Skeletal muscle cell (primary cell): Measurements from ENCODE around the gene PLCXD3.
"Not testable (repeated sequence)": the region's sequence is repeated elsewhere in the genome, so short reads cannot be mapped to it uniquely, and the experiment has no call there.

ENCODE experiments used
- DNase-seq: peaks from one replicate; pipeline ENCODE4 v3.0.0-alpha.2; 2010; ENCODE audit warnings: low read depth
- H3K4me3 ChIP-seq: 2 replicates; pipeline ENCODE4 v1.5.1; 2011; ENCODE audit warnings: low read depth, mild to moderate bottlenecking, control low read depth, low read length, moderate library complexity

PLCXD3 gene

DNA sequence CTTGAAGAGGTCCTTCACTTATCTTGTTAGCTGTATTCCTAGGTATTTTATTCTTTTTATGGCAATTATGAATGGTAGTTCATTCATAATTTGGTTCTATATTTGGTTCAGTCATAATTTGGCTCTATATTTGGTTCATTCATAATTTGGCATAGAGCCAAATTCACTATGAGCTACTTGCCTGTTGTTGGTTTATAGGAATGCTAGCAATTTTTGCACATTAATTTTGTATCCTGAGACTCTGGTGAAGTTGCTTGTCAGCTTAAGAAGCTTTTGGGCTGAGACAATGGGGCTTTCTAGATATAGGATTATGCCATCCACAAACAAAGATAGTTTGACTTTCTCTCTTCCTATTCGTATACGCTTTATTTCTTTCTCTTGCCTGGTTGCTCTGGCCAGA is 142.2 kb downstream of the PLCXD3 start:
- no peak overlapping the region for H3K4me3 ChIP-seq
- DNase-seq, result no peak

DNA sequence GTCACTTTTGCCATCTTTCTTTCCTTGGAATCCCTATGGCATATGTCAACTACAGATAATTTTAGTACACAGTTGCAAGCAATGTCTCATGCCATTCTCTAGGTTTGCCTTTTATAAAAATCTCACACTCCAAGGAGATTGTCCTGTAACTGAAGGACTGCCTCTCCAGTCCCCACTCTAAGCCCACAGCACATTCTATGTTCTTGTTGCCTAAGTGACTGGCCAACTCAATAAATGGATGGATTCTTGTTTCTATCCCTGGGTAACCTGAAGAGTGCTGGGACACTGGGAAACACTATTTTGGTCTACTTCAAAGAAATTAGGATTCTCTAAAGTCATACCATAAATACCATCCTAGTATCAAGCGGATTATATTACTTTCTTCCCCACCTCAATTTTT is 145.0 kb downstream of the PLCXD3 start:
- no peak overlapping the region for H3K4me3 ChIP-seq
- DNase-seq, result no peak

- no peak overlapping the region for H3K4me3 ChIP-seq
- no peak for DNase-seq
These were observed 146.1 kb downstream of the PLCXD3 start for GRCh38 chr5:41364346-41364745.

DNA sequence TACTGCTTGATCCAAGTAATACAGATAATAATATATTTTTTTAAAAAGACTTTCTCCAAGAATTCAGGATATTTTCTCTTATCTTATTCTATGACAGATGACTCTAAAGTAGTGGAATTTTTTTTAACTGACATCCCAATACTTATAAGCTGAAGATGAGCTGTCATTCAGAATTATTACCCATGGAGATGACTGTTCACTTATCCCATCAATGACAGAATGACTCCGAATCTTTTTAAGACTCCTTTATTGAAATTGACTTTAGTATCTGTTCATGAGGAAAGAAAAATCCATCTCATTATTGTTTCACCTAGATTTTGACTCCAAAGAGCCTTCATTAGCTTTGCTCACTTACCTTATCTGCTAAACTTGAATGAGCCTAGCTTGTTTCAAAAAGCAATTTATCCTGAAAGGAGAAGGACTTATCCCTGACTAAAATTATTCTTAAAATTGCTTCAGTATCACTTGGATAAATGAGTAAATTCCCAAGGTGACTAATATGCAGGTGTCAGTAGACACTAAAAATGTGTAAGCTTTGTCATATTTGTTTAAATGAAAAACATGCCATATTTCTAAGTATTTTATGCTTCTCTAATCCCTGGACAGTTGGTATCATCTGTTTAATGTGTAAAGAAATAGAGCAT is 146.9 kb downstream of the PLCXD3 start:
- no peak overlapping the region for H3K4me3 ChIP-seq

GRCh38 chr5:41356786-41357185 is 153.6 kb downstream of the PLCXD3 start:
- no peak for DNase-seq
- H3K4me3 ChIP-seq, result no peak overlapping the region

More for the DNA sequence above, 146.9 kb downstream of the PLCXD3 start:
- DNase-seq, result no peak

GRCh38 chr5:41349846-41350245 is 160.6 kb downstream of the PLCXD3 start:
- no peak for DNase-seq
- H3K4me3 ChIP-seq, result no peak overlapping the region

DNA sequence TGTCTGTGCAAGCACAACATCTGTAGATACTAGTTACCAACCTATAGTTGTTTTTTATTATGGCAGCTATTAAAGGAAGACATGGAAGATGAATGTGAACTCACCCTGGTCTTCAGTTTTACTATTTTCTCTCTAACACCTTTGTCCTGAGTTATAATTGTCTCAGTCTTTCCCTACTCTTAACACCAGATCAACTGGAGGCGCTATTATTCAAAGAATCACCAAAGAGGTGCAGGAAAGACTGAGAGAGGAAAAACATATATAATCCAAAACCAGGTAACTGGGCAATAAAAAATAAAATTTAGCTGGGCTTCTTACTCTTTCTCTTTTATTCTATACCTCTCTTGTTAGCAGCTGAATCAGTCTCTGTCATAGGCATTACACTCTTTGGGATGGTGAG is 162.8 kb downstream of the PLCXD3 start:
- no peak overlapping the region for H3K4me3 ChIP-seq
- DNase-seq, result no peak

DNA sequence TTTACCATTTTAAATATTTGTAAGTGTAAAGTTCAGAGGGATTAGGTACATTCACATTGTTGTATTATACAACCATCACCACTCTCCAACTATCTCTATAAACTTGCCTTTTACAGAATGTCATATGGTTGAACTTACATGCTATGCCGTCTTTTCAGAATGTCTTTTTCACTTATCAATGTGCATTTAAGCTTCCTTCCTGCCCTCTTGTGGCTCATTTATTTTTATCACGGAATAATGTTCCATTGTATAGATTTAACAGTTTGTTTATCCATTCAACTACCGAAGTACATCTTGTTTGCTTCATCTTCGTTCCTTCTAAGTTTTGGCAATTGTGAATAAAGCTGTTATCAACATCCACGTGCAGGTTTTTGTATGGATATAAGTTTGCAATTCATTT is 163.8 kb downstream of the PLCXD3 start:
- H3K4me3 ChIP-seq, result no peak overlapping the region
- DNase-seq, result no peak

GRCh38 chr5:41345295-41345694 is 165.1 kb downstream of the PLCXD3 start:
- no peak overlapping the region for H3K4me3 ChIP-seq
- no peak for DNase-seq

DNA sequence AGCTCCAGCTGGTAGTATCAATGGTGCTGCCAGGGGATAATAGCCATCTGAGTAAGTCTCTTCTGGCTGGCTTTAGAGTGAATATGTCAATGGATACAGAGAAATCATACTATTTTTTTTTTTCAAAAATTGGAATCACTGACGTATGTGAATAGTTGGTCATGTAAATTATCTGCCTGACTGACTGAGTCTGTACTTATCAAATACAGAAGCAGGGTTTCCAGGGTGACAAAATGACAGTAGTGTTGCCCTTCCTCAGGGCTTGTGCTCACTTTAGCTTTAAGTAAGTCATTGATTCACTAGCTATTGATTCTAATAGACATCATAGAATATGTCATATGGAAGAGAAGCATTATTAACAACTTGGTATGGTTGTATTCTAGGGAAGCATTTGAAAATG is 171.1 kb downstream of the PLCXD3 start:
- DNase-seq, result no peak
- no peak overlapping the region for H3K4me3 ChIP-seq

DNA sequence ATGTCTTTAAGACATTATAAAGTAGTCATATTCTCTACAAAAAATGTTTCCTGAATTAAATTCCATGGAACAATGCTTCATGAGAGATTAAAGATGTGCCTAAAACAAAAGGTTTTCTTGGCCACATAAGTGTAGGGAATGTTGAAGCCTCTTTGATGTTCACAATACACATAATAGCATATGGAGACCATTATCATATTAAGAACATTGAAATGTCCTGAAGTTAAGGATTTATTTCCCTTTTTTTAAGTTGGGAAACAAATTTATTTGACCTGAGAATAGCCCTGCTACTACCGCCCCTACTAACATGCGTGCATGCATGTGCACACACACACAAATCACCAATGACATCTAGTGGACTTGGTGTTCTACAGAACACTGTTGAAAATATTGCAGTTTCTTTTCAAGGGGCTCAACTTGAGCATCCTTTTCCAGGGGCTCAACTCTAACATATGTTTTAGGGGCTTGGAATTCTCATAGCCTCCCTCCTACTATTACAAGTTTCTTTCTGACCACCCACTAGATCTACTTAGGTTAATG is 172.2 kb downstream of the PLCXD3 start:
- no peak for DNase-seq
- H3K4me3 ChIP-seq, result no peak overlapping the region

- H3K4me3 ChIP-seq, result no peak overlapping the region
- no peak for DNase-seq
These were observed 172.7 kb downstream of the PLCXD3 start for GRCh38 chr5:41337724-41338123.

- DNase-seq, result no peak
- H3K4me3 ChIP-seq, result no peak overlapping the region
These were observed 173.2 kb downstream of the PLCXD3 start for GRCh38 chr5:41337216-41337615.

DNA sequence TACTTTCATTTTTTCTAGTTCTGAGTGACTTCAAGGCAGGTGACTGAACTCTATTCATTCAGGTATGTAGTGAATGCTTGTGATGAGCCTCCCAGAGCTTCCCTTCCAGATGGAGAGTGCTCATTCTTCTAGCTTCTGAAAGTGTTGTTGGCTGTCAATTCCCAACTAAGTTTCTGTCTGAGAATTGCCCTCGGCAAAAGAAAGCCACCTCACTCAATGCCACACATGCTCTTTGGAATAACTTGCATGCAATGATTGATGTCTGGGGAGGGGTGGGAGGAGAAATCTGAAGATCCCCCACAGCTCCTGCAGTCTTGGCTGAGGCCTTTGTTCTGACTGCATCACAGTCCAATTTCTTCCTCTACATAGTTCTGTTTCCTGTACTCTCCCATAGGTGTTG is 173.9 kb downstream of the PLCXD3 start:
- no peak overlapping the region for H3K4me3 ChIP-seq
- no peak for DNase-seq

GRCh38 chr5:41335596-41336181 is 174.7 kb downstream of the PLCXD3 start:
- no peak for DNase-seq
- no peak overlapping the region for H3K4me3 ChIP-seq

- DNase-seq, result no peak
These were observed 175.6 kb downstream of the PLCXD3 start for GRCh38 chr5:41334758-41335157.

GRCh38 chr5:41334221-41334620 is 176.2 kb downstream of the PLCXD3 start:
- DNase-seq, result no peak
- H3K4me3 ChIP-seq, result no peak overlapping the region

More at GRCh38 chr5:41334758-41335157, 175.6 kb downstream of the PLCXD3 start:
- H3K4me3 ChIP-seq, result no peak overlapping the region

- no peak overlapping the region for H3K4me3 ChIP-seq
- DNase-seq, result no peak
These were observed 185.3 kb downstream of the PLCXD3 start for GRCh38 chr5:41325074-41325473.

DNA sequence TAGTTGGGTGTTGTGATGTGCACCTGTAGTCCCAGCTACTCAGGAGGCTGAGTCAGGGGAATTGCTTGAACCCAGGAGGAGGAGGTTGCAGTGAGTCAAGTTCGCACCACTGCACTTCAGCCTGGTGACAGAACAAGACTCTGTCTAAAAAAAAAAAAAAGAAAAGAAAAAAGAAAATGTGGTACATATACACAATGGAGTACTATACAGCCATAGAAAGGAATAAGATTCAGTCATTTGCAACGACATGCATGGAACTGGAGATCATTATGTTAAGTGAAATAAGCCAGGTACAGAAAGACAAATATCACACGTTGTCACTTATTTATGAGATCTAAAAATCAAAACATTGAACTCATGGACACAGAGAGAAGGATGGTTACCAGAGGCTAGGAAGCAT is 187.6 kb downstream of the PLCXD3 start:
- not testable (repeated sequence) for DNase-seq, H3K4me3 ChIP-seq

- no peak overlapping the region for H3K4me3 ChIP-seq
- no peak for DNase-seq
These were observed 197.8 kb downstream of the PLCXD3 start for GRCh38 chr5:41312478-41313060.

DNA sequence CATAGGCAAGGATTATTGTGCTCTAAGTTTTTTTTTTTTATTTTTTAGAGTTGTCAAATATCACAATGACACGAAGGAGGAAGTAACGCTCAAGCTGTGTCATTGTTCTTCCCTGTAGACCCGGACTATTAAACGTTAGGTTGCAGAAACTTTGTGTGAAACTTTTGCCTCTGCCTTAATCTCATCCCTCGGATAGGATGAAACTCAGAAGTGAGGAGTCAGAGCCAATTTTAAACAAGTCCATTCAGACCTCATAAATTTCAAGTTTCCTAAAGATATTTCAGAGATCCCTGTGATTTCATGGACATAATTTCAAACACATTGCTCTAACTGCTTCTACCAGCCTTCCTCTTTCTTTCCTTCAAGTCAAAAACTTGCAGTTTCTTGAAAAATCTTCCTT is 198.3 kb downstream of the PLCXD3 start:
- no peak for DNase-seq
- no peak overlapping the region for H3K4me3 ChIP-seq
